Upper lobe of left lung (tissue), 6 donors: ENCODE data around the gene HTR3D. TPM values are rescaled to one million over a fixed set of nuclear protein-coding genes. Genes with fewer than 3 reads are reported as not detected.

ENCODE experiments used
- ATAC-seq, 2 donors: fragments of 200-7000 bp; cut with Tn5 transposase; one replicate each; pipeline ENCODE4 v1.9.1; 2022; ENCODE audit warnings: mild to moderate bottlenecking in 2 of 2, moderate library complexity in 2 of 2; ENCODE audit not compliant: low FRiP score in 2 of 2
- DNase-seq, 2 donors: peaks; one replicate each; pipeline ENCODE4 v3.0.0-alpha.2; 2019 to 2020
- H3K27ac ChIP-seq, 4 donors: fragments of 200-600 bp; sonication (generic); one replicate each; pipeline ENCODE4 v1.5.1; 2016 to 2019
- H3K27me3 ChIP-seq, 4 donors: fragments of 200-600 bp; sonication (generic); one replicate each; pipeline ENCODE4 v1.5.1; 2017 to 2019
- H3K36me3 ChIP-seq, 4 donors: fragments of 200-600 bp; sonication (generic); one replicate each; pipeline ENCODE4 v1.5.1; 2016 to 2019
- H3K4me1 ChIP-seq, 4 donors: fragments of 200-600 bp; sonication (generic); one replicate each; pipeline ENCODE4 v1.5.1; 2018 to 2019
- H3K4me3 ChIP-seq, 4 donors: fragments of 200-600 bp; sonication (generic); one replicate each; pipeline ENCODE4 v1.5.1; 2017 to 2019; ENCODE audit warnings: mild to moderate bottlenecking in 2 of 4, moderate library complexity in 1 of 4
- H3K9me3 ChIP-seq, 4 donors: fragments of 200-600 bp; sonication (generic); one replicate each; pipeline ENCODE4 v1.5.1; 2018 to 2019
- EP300 ChIP-seq, 4 donors: sonication (generic); formaldehyde crosslinking; IDR thresholded peaks; one replicate each; pipeline ENCODE4 v1.5.1; 2017; ENCODE audit warnings: antibody characterized with exemption in 4 of 4, control low read depth in 2 of 4
- POLR2A ChIP-seq, 4 donors: fragments of 450-650 bp; IDR thresholded peaks; one replicate each; pipeline ENCODE4 v1.5.1; 2016 to 2017; ENCODE audit warnings: antibody characterized with exemption in 4 of 4, mild to moderate bottlenecking in 2 of 4
- POLR2AphosphoS5 ChIP-seq, 2 donors: sonication (generic); formaldehyde crosslinking; IDR thresholded peaks; one replicate each; pipeline ENCODE4 v1.5.1; 2017; ENCODE audit warnings: antibody characterized with exemption in 2 of 2
- WGBS, 2 donors: methylation state at CpG; one replicate each; pipeline ENCODE4 v1.1.5; 2017 to 2018; 5-methylcytosine and 5-hydroxymethylcytosine counted together
- small RNA-seq, 4 donors: library from RNA; depleted of rRNA; stranded (forward); fragments of <200 nt; gene quantifications; one replicate each; pipeline ENCODE3, GENCODE V24; 2016
- total RNA-seq, 6 donors: library from RNA; depleted of rRNA in 4 of 6; stranded (reverse); fragments of >200 nt in 4 of 6; gene quantifications; one replicate each; pipeline versions ENCODE4 v1.1.0 to v1.2.1, GENCODE V29; 2016 to 2021
- TF ChIP-seq, protein P1 (sequence below), 6 experiments: fragments of 450-650 bp in 4 of 6; fragments of 200-600 bp in 2 of 6; sonication (generic) in 2 of 6; IDR thresholded peaks; one replicate each; pipeline ENCODE4 v1.5.1; 2016 to 2019; ENCODE audit warnings: antibody characterized with exemption in 6 of 6
- donor health status: DM: no; HTN: no; CAD: no; lungs with moderate emphysema.
- donor health status: DM: no; HTN: yes; CAD: no; lungs with severe emphysema.

Gene HTR3D
- total RNA-seq, 6 donors from 2014 or later, result not detected

DNA sequence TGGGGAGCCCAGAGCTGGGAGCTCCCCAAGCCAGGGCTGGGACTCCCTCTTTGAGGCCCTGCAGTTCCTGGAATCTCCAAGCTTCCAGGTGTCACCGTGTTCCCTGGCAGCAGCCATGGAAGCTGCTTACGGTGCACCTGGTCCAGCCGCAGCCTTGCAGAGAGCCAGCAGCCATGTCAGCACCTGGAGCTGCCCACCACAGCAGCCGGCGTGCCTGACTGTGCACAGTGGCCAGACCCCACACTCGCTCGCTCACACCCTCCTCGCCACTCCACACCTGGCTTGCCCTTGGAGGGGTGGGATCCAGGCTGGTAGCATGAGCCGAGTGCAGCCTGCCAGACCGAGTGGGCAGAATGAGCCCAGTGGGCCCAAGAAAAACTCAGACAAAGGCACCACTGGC is 50.5 kb downstream of the HTR3D start:
- H3K4me3 ChIP-seq, result no peak overlapping the region
- DNase-seq, result peak in 1 of 2 donors; percentile 56
- no peak overlapping the region for H3K27ac ChIP-seq
- H3K4me1 ChIP-seq, result no peaks in the 10 kb centered on the region
- H3K9me3 ChIP-seq, result peaks cover 0 to 3% (median 0%) of the 10 kb centered on the region in 4 donors
- H3K36me3 ChIP-seq, result no peaks in the 10 kb centered on the region
- ATAC-seq, result no peak
- H3K27me3 ChIP-seq, result no peaks in the 10 kb centered on the region
- TF ChIP-seq POLR2AphosphoS5 (IDR thresholded peaks at IDR 0.05) (no peak), EP300 (IDR thresholded peaks at IDR 0.05) (no peak), POLR2A (IDR thresholded peaks at IDR 0.05) (no peak)
- TF ChIP-seq, protein P1, sequence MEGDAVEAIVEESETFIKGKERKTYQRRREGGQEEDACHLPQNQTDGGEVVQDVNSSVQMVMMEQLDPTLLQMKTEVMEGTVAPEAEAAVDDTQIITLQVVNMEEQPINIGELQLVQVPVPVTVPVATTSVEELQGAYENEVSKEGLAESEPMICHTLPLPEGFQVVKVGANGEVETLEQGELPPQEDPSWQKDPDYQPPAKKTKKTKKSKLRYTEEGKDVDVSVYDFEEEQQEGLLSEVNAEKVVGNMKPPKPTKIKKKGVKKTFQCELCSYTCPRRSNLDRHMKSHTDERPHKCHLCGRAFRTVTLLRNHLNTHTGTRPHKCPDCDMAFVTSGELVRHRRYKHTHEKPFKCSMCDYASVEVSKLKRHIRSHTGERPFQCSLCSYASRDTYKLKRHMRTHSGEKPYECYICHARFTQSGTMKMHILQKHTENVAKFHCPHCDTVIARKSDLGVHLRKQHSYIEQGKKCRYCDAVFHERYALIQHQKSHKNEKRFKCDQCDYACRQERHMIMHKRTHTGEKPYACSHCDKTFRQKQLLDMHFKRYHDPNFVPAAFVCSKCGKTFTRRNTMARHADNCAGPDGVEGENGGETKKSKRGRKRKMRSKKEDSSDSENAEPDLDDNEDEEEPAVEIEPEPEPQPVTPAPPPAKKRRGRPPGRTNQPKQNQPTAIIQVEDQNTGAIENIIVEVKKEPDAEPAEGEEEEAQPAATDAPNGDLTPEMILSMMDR (IDR thresholded peaks at IDR 0.05), result no peak
- 87 to 94% methylated on average over 9 to 10 of the region's 10 CpGs for WGBS, 2 donors

DNA sequence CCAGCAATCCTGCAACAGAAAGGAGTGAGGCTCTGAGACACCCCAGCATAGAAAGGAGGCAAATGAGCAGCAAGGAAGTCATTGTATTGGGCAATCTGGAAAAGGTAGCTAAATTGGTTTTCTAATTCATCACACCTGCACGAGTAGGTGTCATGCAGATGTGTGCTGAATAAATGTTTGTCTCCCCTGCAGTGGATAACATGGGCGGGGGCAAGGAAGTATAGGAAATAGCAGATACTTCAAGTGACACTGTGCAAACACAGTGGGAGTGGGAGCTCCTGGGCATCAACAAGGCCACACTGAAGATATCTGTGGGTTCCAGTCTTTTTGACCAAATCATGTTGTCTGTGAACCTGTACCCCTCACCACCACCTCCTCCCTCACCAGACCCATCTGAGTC is 50.9 kb downstream of the HTR3D start:
- peaks cover 0 to 3% (median 0%) of the 10 kb centered on the region in 4 donors for H3K9me3 ChIP-seq
- 43 to 68% methylated on average over 2 of the region's 2 CpGs for WGBS, 2 donors
- no peaks in the 10 kb centered on the region for H3K27me3 ChIP-seq
- TF ChIP-seq POLR2A (IDR thresholded peaks at IDR 0.05) (no peak), POLR2AphosphoS5 (IDR thresholded peaks at IDR 0.05) (no peak), EP300 (IDR thresholded peaks at IDR 0.05) (no peak)
- TF ChIP-seq, protein P1 (IDR thresholded peaks at IDR 0.05), result no peak
- ATAC-seq (no peak), DNase-seq (no peak)
- H3K4me3 ChIP-seq, result no peak overlapping the region
- no peaks in the 10 kb centered on the region for H3K36me3 ChIP-seq
- H3K4me1 ChIP-seq, result no peaks in the 10 kb centered on the region
- no peak overlapping the region for H3K27ac ChIP-seq

DNA sequence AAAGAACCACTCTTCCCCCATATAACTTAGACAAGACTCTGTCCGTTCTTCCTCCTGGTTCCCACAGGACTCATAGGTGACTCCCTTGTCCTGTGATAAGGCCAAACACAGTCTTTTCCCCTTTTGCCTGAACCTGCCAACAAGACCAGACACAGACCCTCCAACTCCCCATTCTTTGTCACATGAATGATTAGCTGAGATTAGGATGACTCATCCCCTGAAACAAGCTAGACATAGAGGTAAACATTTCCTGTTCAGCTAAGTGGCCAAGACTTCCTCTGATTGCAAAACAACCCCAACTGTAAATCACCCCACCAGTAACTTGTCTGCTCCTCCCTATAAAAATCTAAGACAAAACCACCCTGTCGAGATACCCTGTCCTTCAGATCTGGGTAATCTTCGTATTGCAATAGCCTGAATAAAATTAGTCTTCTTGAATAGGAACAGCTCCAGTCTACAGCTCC is 53.9 kb downstream of the HTR3D start:
- TF ChIP-seq EP300 (IDR thresholded peaks at IDR 0.05), result no peak
- no peak for TF ChIP-seq POLR2A (IDR thresholded peaks at IDR 0.05)
- TF ChIP-seq, protein P1 (IDR thresholded peaks at IDR 0.05), result no peak
- no peak for TF ChIP-seq POLR2AphosphoS5 (IDR thresholded peaks at IDR 0.05)
- DNase-seq, result no peak
- WGBS, 2 donors, result 34 to 46% methylated on average over 3 of the region's 3 CpGs

More for the DNA sequence above, 53.9 kb downstream of the HTR3D start:
- H3K4me3 ChIP-seq, result no peak overlapping the region
- ATAC-seq, result no peak
- no peaks in the 10 kb centered on the region for H3K4me1 ChIP-seq
- H3K9me3 ChIP-seq, result peaks cover 0 to 3% (median 0%) of the 10 kb centered on the region in 4 donors
- no peaks in the 10 kb centered on the region for H3K27me3 ChIP-seq
- no peaks in the 10 kb centered on the region for H3K36me3 ChIP-seq
- no peak overlapping the region for H3K27ac ChIP-seq

Small RNA genes lying within 50 kb of the gene (small RNA-seq; reads per million reads assigned to genes)
- 0 reads per million in 4 donors for gene RF00019

Other genes with a start within 250 kb of the HTR3D start
- 1 to 10 TPM in 4 of 6 donors, under 1 TPM in 1, not detected in 1; 0.89 to 2.8 (median 2.1) TPM for gene MAP6D1, start 206.2 kb upstream of the HTR3D start, total RNA-seq
- gene PARL, start 146.9 kb upstream of the HTR3D start, total RNA-seq, result 10 to 100 TPM; 32.5 to 51.0 (median 40.5) TPM
- gene ABCC5, start 13.9 kb upstream of the HTR3D start, total RNA-seq, result 100 to 1,000 TPM in 1 of 6 donors, 10 to 100 TPM in 5; 13.2 to 107 (median 27.1) TPM
- gene HTR3C, start 21.3 kb downstream of the HTR3D start, total RNA-seq, result 1 to 10 TPM in 2 of 6 donors, under 1 TPM in 2, not detected in 2; 0.23 to 2.4 (median 1.5) TPM
- gene HTR3E, start 65.3 kb downstream of the HTR3D start, total RNA-seq, result not detected
- 10 to 100 TPM; 31.4 to 37.6 (median 34.2) TPM for gene EIF2B5, start 103.6 kb downstream of the HTR3D start, total RNA-seq
- 100 to 1,000 TPM in 1 of 6 donors, 10 to 100 TPM in 5; 36.5 to 106 (median 62.8) TPM for gene DVL3, start 123.6 kb downstream of the HTR3D start, total RNA-seq
- gene AP2M1, start 143.1 kb downstream of the HTR3D start, total RNA-seq, result 100 to 1,000 TPM; 132 to 280 (median 198) TPM
- gene ABCF3, start 154.5 kb downstream of the HTR3D start, total RNA-seq, result 100 to 1,000 TPM in 1 of 6 donors, 10 to 100 TPM in 5; 52.6 to 184 (median 73.1) TPM
- 1 to 10 TPM in 2 of 6 donors, under 1 TPM in 3, not detected in 1; 0.17 to 1.2 (median 0.51) TPM for gene VWA5B2, start 197.8 kb downstream of the HTR3D start, total RNA-seq
- gene ALG3, start 217.2 kb downstream of the HTR3D start, total RNA-seq, result 10 to 100 TPM; 16.2 to 60.8 (median 37.6) TPM
- gene EEF1AKMT4, start 217.9 kb downstream of the HTR3D start, total RNA-seq, result 1 to 10 TPM; 1.8 to 8.8 (median 4.1) TPM
- under 1 TPM in 2 of 6 donors, not detected in 4; 0.26 to 0.44 TPM for gene CAMK2N2, start 229.8 kb downstream of the HTR3D start, total RNA-seq
- not detected for gene ECE2, start 244.3 kb downstream of the HTR3D start, total RNA-seq